ENCODE measurements around the gene FAM83F.

Gene FAM83F

GRCh38 chr22:40056559-40056958 lies 61.8 kb downstream of the FAM83F start:
- no peak overlapping the region for H3K4me2 ChIP-seq (ENCODE audit: low read length)
- no peak overlapping the region for H3K27ac ChIP-seq (ENCODE audit: low read length)
- H3K9ac ChIP-seq (ENCODE audit: low read length), result no peak overlapping the region
- peaks cover 60% of the 10 kb centered on the region for H4K20me1 ChIP-seq (ENCODE audit: insufficient read depth, low read length)
- no peaks in the 10 kb centered on the region for H3K9me3 ChIP-seq (ENCODE audit: insufficient read depth, low read length)
- no peaks in the 10 kb centered on the region for H3K27me3 ChIP-seq (ENCODE audit: low read depth, low read length)
- H3K4me3 ChIP-seq (ENCODE audit: low read length), result no peak overlapping the region
- H3K36me3 ChIP-seq (replicated peaks; ENCODE audit: low read depth, low read length), result no peaks in the 10 kb centered on the region
- no peak for TF ChIP-seq EZH2phosphoT487 (IDR thresholded peaks at IDR 0.05; ENCODE audit: low read depth)
- H3K4me1 ChIP-seq (ENCODE audit: low read length), result peaks cover 16% of the 10 kb centered on the region
- H2AFZ ChIP-seq (ENCODE audit: low read depth, low read length), result no peak overlapping the region
- H3K79me2 ChIP-seq (ENCODE audit: low read length), result peaks cover 8% of the 10 kb centered on the region; the same call in 1 of the 2 replicates

GRCh38 chr22:40057652-40058051 lies 62.9 kb downstream of the FAM83F start:
- no peaks in the 10 kb centered on the region for H3K9me3 ChIP-seq (ENCODE audit: insufficient read depth, low read length)
- H3K4me2 ChIP-seq (ENCODE audit: low read length), result no peak overlapping the region
- TF ChIP-seq CTCF (IDR thresholded peaks at IDR 0.05; ENCODE audit: low read depth, low read length) (no peak), EZH2phosphoT487 (IDR thresholded peaks at IDR 0.05; ENCODE audit: low read depth) (no peak)
- no peaks in the 10 kb centered on the region for H3K36me3 ChIP-seq (replicated peaks; ENCODE audit: low read depth, low read length)
- peaks cover 64% of the 10 kb centered on the region for H4K20me1 ChIP-seq (ENCODE audit: insufficient read depth, low read length)
- peaks cover 8% of the 10 kb centered on the region; the same call in 1 of the 2 replicates for H3K79me2 ChIP-seq (ENCODE audit: low read length)
- H3K27ac ChIP-seq (ENCODE audit: low read length), result no peak overlapping the region
- H3K4me1 ChIP-seq (ENCODE audit: low read length), result peaks cover 16% of the 10 kb centered on the region
- H3K27me3 ChIP-seq (ENCODE audit: low read depth, low read length), result no peaks in the 10 kb centered on the region
- H3K4me3 ChIP-seq (ENCODE audit: low read length), result no peak overlapping the region
- H2AFZ ChIP-seq (ENCODE audit: low read depth, low read length), result no peak overlapping the region
- H3K9ac ChIP-seq (ENCODE audit: low read length), result no peak overlapping the region

- H3K4me1 ChIP-seq (ENCODE audit: low read length), result peaks cover 16% of the 10 kb centered on the region
- H4K20me1 ChIP-seq (ENCODE audit: insufficient read depth, low read length), result peaks cover 65% of the 10 kb centered on the region
- H3K9me3 ChIP-seq (ENCODE audit: insufficient read depth, low read length), result no peaks in the 10 kb centered on the region
- TF ChIP-seq EZH2phosphoT487 (IDR thresholded peaks at IDR 0.05; ENCODE audit: low read depth), result no peak
- TF ChIP-seq CTCF (IDR thresholded peaks at IDR 0.05; ENCODE audit: low read depth, low read length), result no peak
- H3K27ac ChIP-seq (ENCODE audit: low read length), result no peak overlapping the region
- H3K79me2 ChIP-seq (ENCODE audit: low read length), result peaks cover 8% of the 10 kb centered on the region; the same call in 1 of the 2 replicates
- H3K27me3 ChIP-seq (ENCODE audit: low read depth, low read length), result no peaks in the 10 kb centered on the region
- no peak overlapping the region for H3K4me2 ChIP-seq (ENCODE audit: low read length)
- H3K4me3 ChIP-seq (ENCODE audit: low read length), result no peak overlapping the region
- no peak overlapping the region for H2AFZ ChIP-seq (ENCODE audit: low read depth, low read length)
- no peak overlapping the region for H3K9ac ChIP-seq (ENCODE audit: low read length)
- H3K36me3 ChIP-seq (replicated peaks; ENCODE audit: low read depth, low read length), result no peaks in the 10 kb centered on the region
Observed at GRCh38 chr22:40058265-40058664, 63.5 kb downstream of the FAM83F start.

GRCh38 chr22:40065981-40066380 lies 71.2 kb downstream of the FAM83F start:
- no peak overlapping the region for H3K4me3 ChIP-seq (ENCODE audit: low read length)
- TF ChIP-seq EZH2phosphoT487 (IDR thresholded peaks at IDR 0.05; ENCODE audit: low read depth) (no peak), CTCF (IDR thresholded peaks at IDR 0.05; ENCODE audit: low read depth, low read length) (no peak)
- H3K4me2 ChIP-seq (ENCODE audit: low read length), result no peak overlapping the region
- H3K79me2 ChIP-seq (ENCODE audit: low read length), result 0 out of 2 replicates have a peak, but pooled peaks cover 3% of the 10 kb centered on the region
- no peak overlapping the region for H3K27ac ChIP-seq (ENCODE audit: low read length)
- H3K9me3 ChIP-seq (ENCODE audit: insufficient read depth, low read length), result no peaks in the 10 kb centered on the region
- H2AFZ ChIP-seq (ENCODE audit: low read depth, low read length), result no peak overlapping the region
- no peaks in the 10 kb centered on the region for H3K36me3 ChIP-seq (replicated peaks; ENCODE audit: low read depth, low read length)
- peaks cover 5% of the 10 kb centered on the region for H3K4me1 ChIP-seq (ENCODE audit: low read length)
- H3K27me3 ChIP-seq (ENCODE audit: low read depth, low read length), result no peaks in the 10 kb centered on the region
- peaks cover 48% of the 10 kb centered on the region for H4K20me1 ChIP-seq (ENCODE audit: insufficient read depth, low read length)
- no peak overlapping the region for H3K9ac ChIP-seq (ENCODE audit: low read length)

Data from OCI-LY3 (cell line).